ENCODE data around the gene LRCOL1. TPM values are rescaled to one million over a fixed set of nuclear protein-coding genes. Genes with fewer than 3 reads are reported as not detected.

The LRCOL1 gene
- total and polyA plus RNA-seq, 10 of the 15 experiments (the other 5 are each of a cell fraction or from before 2014, with no cell fraction given): not detected

DNA sequence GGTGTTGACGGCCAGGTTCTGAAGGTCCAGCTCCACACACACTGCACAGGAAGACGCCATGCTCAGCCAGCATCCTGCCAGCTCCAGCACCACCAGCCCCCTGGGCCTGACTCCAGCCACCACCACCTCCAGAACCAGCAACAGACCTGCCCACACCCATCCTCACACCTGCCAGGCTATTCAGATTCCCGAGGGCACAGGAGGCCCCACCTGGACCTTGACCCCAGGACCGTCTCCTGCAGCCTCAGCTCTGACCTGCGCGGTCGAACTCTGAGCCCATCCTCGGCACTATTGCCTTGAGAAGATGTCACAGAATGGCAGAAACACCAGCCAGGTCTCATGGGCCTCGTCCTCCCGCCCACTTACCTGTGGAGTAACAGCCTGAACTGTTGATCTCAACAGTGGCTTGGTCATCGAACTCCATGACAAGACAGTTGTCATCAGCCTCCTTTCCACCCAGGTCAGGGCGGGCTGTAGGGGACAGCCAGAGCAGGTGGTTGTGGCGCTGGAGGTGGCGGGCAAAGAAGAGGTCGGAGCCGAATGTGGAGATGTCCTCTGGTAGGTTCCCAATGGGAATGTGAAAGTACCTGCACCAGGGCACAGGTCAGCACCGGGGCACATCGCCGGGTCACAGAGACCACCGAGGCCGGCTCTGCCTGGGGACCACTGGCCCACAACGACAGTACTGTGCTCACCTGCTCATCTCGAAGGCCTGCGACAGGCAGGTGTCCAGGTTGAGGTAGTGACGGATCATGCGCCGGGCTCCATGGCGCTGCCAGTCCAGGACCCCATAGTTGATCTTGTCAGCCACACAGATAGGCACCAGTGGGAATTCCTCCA lies 31.6 kb upstream of the LRCOL1 start:
- no peak overlapping the region for H3K27ac ChIP-seq (ENCODE audit: control insufficient read depth, insufficient read depth)
- in situ Hi-C loops (cut with MboI) (no loop called here), intact Hi-C loops (cut with micrococcal nuclease; ENCODE audit: unreplicated experiment) (no loop called here)
- ChIA-PET POLR2A (no interaction called here), SMC1A (ENCODE audit: uncharacterized antibody, unreplicated experiment) (no interaction called here), CTCF (no interaction called here), RAD21 (ENCODE audit: unreplicated experiment) (no interaction called here)
- H4K20me1 ChIP-seq (ENCODE audit: control insufficient read depth, insufficient read depth): no peaks in the 10 kb centered on the region
- no peak overlapping the region for H3K4me3 ChIP-seq
- H3K36me3 ChIP-seq (ENCODE audit: control insufficient read depth in 2 of 2, insufficient read depth in 2 of 2, low read length in 1 of 2): peaks cover 15 to 40% of the 10 kb centered on the region in 2 experiments
- H3K79me2 ChIP-seq (ENCODE audit: control insufficient read depth, insufficient read depth, low read length): no peaks in the 10 kb centered on the region
- no peak overlapping the region for H3K4me2 ChIP-seq (ENCODE audit: control insufficient read depth, insufficient read depth)
- H2AFZ ChIP-seq (ENCODE audit: control insufficient read depth, low read depth, low read length): no peak overlapping the region
- no peaks in the 10 kb centered on the region for H3K27me3 ChIP-seq (replicated peaks in 1 of 2; ENCODE audit: control insufficient read depth in 2 of 2, insufficient read depth in 2 of 2, low read length in 1 of 2)
- H3K4me1 ChIP-seq (ENCODE audit: control insufficient read depth, insufficient read depth, low read length): no peaks in the 10 kb centered on the region
- ATAC-seq (no peak), FAIRE-seq (no peak), DNase-seq (ENCODE audit: low read depth, low spot score) (no peak)
- WGBS (ENCODE audit: insufficient coverage, insufficient replicate concordance, low lambda C conversion rate, missing lambda C conversion rate): 97% methylated on average over 28 of the region's 28 CpGs
- no peaks in the 10 kb centered on the region for H3K9me3 ChIP-seq (replicated peaks; ENCODE audit: control insufficient read depth, insufficient read depth, low read length)
- BruUV-seq (replicated peaks): no TSS peak
- no peak overlapping the region for H3K9ac ChIP-seq (ENCODE audit: control insufficient read depth, insufficient read depth, low read length)
- TF ChIP-seq JUNB (IDR thresholded peaks at IDR 0.05): no peak
- TF ChIP-seq HDAC6 (IDR thresholded peaks at IDR 0.05; ENCODE audit: unreplicated experiment): no peak
- TF ChIP-seq, protein P1, sequence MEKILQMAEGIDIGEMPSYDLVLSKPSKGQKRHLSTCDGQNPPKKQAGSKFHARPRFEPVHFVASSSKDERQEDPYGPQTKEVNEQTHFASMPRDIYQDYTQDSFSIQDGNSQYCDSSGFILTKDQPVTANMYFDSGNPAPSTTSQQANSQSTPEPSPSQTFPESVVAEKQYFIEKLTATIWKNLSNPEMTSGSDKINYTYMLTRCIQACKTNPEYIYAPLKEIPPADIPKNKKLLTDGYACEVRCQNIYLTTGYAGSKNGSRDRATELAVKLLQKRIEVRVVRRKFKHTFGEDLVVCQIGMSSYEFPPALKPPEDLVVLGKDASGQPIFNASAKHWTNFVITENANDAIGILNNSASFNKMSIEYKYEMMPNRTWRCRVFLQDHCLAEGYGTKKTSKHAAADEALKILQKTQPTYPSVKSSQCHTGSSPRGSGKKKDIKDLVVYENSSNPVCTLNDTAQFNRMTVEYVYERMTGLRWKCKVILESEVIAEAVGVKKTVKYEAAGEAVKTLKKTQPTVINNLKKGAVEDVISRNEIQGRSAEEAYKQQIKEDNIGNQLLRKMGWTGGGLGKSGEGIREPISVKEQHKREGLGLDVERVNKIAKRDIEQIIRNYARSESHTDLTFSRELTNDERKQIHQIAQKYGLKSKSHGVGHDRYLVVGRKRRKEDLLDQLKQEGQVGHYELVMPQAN (conservative IDR thresholded peaks at IDR 0.05): no peak
- no peak for TF ChIP-seq MYC (IDR thresholded peaks at IDR 0.05; ENCODE audit: insufficient read depth, insufficient read length, insufficient replicate concordance, low read length, severe bottlenecking)
- TF ChIP-seq, protein P2, sequence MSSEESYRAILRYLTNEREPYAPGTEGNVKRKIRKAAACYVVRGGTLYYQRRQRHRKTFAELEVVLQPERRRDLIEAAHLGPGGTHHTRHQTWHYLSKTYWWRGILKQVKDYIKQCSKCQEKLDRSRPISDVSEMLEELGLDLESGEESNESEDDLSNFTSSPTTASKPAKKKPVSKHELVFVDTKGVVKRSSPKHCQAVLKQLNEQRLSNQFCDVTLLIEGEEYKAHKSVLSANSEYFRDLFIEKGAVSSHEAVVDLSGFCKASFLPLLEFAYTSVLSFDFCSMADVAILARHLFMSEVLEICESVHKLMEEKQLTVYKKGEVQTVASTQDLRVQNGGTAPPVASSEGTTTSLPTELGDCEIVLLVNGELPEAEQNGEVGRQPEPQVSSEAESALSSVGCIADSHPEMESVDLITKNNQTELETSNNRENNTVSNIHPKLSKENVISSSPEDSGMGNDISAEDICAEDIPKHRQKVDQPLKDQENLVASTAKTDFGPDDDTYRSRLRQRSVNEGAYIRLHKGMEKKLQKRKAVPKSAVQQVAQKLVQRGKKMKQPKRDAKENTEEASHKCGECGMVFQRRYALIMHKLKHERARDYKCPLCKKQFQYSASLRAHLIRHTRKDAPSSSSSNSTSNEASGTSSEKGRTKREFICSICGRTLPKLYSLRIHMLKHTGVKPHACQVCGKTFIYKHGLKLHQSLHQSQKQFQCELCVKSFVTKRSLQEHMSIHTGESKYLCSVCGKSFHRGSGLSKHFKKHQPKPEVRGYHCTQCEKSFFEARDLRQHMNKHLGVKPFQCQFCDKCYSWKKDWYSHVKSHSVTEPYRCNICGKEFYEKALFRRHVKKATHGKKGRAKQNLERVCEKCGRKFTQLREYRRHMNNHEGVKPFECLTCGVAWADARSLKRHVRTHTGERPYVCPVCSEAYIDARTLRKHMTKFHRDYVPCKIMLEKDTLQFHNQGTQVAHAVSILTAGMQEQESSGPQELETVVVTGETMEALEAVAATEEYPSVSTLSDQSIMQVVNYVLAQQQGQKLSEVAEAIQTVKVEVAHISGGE (CRISPR knock-in tag; IDR thresholded peaks at IDR 0.05): no peak
- TF ChIP-seq MEF2B (IDR thresholded peaks at IDR 0.05; ENCODE audit: partially characterized antibody, poor library complexity, severe bottlenecking): no peak
- no peak for TF ChIP-seq NFXL1 (IDR thresholded peaks at IDR 0.05; ENCODE audit: borderline replicate concordance)
- no peak for TF ChIP-seq SREBF1 (IDR thresholded peaks at IDR 0.05; ENCODE audit: low read length)
- no peak for TF ChIP-seq IRF4 (IDR thresholded peaks at IDR 0.05; ENCODE audit: low read depth, low read length)
- no peak for TF ChIP-seq MEF2A (IDR thresholded peaks at IDR 0.05; ENCODE audit: insufficient read depth, low read depth, low read length)
- no peak for TF ChIP-seq EGR1 (IDR thresholded peaks at IDR 0.05; ENCODE audit: borderline replicate concordance in 1 of 2, low read depth in 2 of 2, low read length in 2 of 2)
- no peak for TF ChIP-seq ZNF217 (IDR thresholded peaks at IDR 0.05)
- TF ChIP-seq RAD51 (IDR thresholded peaks at IDR 0.05): no peak
- no peak for TF ChIP-seq TCF12 (IDR thresholded peaks at IDR 0.05; ENCODE audit: low read depth, low read length)
- TF ChIP-seq MTA3 (IDR thresholded peaks at IDR 0.05; ENCODE audit: borderline replicate concordance, low read length): no peak
- TF ChIP-seq, protein P3, sequence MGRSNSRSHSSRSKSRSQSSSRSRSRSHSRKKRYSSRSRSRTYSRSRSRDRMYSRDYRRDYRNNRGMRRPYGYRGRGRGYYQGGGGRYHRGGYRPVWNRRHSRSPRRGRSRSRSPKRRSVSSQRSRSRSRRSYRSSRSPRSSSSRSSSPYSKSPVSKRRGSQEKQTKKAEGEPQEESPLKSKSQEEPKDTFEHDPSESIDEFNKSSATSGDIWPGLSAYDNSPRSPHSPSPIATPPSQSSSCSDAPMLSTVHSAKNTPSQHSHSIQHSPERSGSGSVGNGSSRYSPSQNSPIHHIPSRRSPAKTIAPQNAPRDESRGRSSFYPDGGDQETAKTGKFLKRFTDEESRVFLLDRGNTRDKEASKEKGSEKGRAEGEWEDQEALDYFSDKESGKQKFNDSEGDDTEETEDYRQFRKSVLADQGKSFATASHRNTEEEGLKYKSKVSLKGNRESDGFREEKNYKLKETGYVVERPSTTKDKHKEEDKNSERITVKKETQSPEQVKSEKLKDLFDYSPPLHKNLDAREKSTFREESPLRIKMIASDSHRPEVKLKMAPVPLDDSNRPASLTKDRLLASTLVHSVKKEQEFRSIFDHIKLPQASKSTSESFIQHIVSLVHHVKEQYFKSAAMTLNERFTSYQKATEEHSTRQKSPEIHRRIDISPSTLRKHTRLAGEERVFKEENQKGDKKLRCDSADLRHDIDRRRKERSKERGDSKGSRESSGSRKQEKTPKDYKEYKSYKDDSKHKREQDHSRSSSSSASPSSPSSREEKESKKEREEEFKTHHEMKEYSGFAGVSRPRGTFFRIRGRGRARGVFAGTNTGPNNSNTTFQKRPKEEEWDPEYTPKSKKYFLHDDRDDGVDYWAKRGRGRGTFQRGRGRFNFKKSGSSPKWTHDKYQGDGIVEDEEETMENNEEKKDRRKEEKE (IDR thresholded peaks at IDR 0.05): no peak
